Suprapubic skin (tissue), 4 donors: ENCODE measurements around the gene MLXIP.

Experiments
- EP300 ChIP-seq: sonication (generic); formaldehyde crosslinking; IDR thresholded peaks from one replicate; pipeline ENCODE4 v1.6.1; 2017; ENCODE audit warnings: antibody characterized with exemption
- POLR2AphosphoS5 ChIP-seq, 3 donors: sonication (generic); formaldehyde crosslinking; IDR thresholded peaks; one replicate each; pipeline ENCODE4 v1.6.1; 2017; ENCODE audit warnings: antibody characterized with exemption in 3 of 3
- TF ChIP-seq, protein P1 (sequence below), 2 donors: fragments of 200-600 bp in 1 of 2; fragments of 450-650 bp in 1 of 2; sonication (generic) in 1 of 2; IDR thresholded peaks; one replicate each; pipeline ENCODE4 v1.5.1; 2016 to 2019; ENCODE audit warnings: antibody characterized with exemption in 2 of 2, mild to moderate bottlenecking in 1 of 2, moderate library complexity in 1 of 2

- TF ChIP-seq POLR2AphosphoS5 (IDR thresholded peaks at IDR 0.05) (no peak), EP300 (no peak)
- TF ChIP-seq, protein P1, sequence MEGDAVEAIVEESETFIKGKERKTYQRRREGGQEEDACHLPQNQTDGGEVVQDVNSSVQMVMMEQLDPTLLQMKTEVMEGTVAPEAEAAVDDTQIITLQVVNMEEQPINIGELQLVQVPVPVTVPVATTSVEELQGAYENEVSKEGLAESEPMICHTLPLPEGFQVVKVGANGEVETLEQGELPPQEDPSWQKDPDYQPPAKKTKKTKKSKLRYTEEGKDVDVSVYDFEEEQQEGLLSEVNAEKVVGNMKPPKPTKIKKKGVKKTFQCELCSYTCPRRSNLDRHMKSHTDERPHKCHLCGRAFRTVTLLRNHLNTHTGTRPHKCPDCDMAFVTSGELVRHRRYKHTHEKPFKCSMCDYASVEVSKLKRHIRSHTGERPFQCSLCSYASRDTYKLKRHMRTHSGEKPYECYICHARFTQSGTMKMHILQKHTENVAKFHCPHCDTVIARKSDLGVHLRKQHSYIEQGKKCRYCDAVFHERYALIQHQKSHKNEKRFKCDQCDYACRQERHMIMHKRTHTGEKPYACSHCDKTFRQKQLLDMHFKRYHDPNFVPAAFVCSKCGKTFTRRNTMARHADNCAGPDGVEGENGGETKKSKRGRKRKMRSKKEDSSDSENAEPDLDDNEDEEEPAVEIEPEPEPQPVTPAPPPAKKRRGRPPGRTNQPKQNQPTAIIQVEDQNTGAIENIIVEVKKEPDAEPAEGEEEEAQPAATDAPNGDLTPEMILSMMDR (IDR thresholded peaks at IDR 0.05), result no peak
Observed at GRCh38 chr12:122063694-122064024, 14.9 kb upstream of the MLXIP start.
